Measurements from ENCODE around the gene TOB1. TPM values are rescaled to one million over a fixed set of nuclear protein-coding genes. Genes with fewer than 3 reads are reported as not detected.

Gene TOB1
- total RNA-seq, 2 donors from 2014 or later: 29.0 to 31.0 TPM

DNA sequence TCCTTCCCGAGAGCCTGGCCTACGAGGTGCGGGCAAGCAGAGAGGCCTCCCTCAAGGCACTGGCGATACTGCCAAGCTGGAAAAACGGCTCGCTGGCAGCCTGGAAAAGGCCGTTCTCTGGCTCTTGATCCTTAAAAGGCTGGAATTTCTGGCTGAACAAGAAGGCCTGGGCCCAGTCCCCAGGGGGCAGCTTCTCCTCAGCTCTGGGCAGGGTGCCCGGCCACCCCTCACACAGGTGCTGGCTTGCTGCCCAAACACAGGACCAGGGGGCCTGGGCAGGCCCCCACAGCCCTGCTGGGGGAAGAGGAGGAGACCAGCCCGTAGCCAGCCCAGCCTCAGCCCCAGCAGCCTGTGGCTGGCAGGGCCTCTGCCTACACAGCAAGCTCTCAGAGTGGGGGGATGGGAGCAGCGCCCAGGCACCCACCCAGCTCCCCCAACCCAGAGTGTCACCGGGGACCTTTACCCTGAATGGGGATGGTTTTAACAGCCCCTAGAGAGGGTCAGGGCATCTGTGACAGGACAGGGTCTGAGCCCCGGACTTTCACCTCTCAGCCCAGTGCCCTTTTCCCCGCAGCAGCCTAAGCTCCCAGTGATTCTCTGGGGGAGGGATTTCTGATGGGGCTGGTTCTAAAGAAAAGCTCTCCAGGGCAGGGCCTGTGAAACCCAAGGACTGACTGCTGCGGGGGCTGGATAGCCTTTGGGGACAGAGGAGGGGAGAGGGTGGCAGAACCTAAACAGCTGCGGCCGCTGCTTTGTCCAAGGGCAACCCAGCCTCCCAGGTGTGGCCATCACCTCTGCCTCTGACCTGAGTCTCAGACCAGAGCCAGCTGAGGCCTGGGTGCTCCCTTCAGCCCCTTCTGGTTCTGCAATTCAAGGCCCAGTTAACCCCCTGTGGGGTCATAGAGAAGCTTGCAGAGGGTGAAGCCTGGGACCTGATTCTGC lies 38.6 kb upstream of the TOB1 start:
- Histone ChIP-seq H3K36me3 (no peaks in the 10 kb centered on the region), H3K4me3 (no peak overlapping the region), H3K27me3 (no peaks in the 10 kb centered on the region), H3K4me1 (peaks cover 0 to 37% of the 10 kb centered on the region in 2 donors), H3K27ac (peak overlapping the region; percentile 83 to 89), H3K9me3 (no peaks in the 10 kb centered on the region)
- no peak for DNase-seq (ENCODE audit: low spot score)
- TF ChIP-seq, protein P1, sequence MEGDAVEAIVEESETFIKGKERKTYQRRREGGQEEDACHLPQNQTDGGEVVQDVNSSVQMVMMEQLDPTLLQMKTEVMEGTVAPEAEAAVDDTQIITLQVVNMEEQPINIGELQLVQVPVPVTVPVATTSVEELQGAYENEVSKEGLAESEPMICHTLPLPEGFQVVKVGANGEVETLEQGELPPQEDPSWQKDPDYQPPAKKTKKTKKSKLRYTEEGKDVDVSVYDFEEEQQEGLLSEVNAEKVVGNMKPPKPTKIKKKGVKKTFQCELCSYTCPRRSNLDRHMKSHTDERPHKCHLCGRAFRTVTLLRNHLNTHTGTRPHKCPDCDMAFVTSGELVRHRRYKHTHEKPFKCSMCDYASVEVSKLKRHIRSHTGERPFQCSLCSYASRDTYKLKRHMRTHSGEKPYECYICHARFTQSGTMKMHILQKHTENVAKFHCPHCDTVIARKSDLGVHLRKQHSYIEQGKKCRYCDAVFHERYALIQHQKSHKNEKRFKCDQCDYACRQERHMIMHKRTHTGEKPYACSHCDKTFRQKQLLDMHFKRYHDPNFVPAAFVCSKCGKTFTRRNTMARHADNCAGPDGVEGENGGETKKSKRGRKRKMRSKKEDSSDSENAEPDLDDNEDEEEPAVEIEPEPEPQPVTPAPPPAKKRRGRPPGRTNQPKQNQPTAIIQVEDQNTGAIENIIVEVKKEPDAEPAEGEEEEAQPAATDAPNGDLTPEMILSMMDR (IDR thresholded peaks at IDR 0.05): no peak

DNA sequence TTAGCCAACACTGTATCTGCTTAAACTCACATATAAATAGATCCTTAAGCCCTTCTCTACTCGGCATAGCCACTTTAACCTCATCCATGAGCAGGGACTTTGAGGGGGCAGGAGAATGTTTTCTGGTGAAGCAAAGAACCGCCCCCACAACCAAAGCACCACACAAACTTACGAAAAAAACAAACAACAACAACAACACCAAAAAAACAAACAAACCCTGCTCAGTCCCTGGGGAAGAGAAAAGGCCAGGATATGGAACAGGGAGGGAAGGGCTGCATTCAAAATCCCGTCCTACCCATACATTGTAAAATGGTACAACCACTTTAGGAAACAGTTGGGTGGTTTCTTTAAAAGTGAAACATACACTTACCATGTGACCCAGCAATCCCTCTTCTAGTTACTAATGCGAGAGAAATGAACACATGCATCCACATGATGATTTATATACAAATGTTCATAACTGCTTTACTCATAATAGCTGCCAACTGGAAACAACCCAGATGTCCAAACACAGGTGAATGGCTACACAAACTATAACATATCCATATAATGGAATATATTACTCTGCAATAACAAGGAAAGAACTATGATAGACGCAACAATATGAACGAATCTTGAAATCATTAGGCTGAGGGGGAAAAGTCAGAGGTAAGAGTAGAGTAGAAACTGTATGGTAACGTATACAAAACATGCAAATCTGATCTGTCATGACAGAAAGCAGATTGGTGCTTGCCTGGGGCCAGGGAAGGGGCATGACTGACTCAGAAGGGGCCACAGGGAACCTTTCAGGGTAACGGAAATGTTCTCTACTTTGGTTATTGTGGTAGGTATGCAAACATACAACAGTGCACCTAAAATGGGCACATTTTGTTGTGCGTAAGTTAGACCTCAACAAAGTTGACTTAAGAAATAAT lies 37.7 kb upstream of the TOB1 start:
- Histone ChIP-seq H3K27ac (peak overlapping the region; percentile 83 to 89), H3K36me3 (no peaks in the 10 kb centered on the region), H3K4me1 (peaks cover 0 to 28% of the 10 kb centered on the region in 2 donors), H3K27me3 (no peaks in the 10 kb centered on the region), H3K4me3 (no peak overlapping the region), H3K9me3 (no peaks in the 10 kb centered on the region)
- TF ChIP-seq, protein P1 (IDR thresholded peaks at IDR 0.05): no peak
- no peak for DNase-seq (ENCODE audit: low spot score)

- no peak for DNase-seq (ENCODE audit: low spot score)
- Histone ChIP-seq H3K4me1 (peaks cover 0 to 25% of the 10 kb centered on the region in 2 donors), H3K36me3 (no peaks in the 10 kb centered on the region), H3K4me3 (no peak overlapping the region), H3K9me3 (no peaks in the 10 kb centered on the region), H3K27ac (no peak overlapping the region), H3K27me3 (no peaks in the 10 kb centered on the region)
- TF ChIP-seq, protein P1 (IDR thresholded peaks at IDR 0.05): no peak
Observed at GRCh38 chr17:50902372-50903353, 36.5 kb upstream of the TOB1 start.

DNA sequence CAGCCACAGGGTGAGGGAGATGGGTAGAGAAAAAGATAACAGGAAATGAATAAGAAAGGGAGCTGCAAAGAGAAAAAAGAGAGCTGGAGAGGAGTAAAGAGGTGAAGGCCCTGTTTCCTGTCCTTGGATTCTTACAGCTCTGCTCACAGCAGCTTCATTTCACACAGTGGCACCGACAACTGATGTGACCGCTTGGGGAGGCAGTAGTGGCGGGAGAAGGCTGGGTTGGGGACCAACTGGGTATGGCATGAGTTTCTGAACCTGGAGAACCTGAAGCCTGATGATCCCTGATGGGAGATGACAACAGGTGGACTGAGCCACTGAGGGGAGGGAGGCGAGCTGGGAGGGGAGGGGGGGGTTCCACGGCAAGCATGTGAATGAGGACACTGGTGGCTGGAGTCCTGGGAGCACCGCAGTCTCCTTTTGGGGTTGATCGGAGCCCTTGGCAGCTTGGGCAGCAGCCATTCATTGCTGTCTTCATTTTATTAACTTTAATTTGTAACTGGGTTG lies 34.3 kb upstream of the TOB1 start:
- H3K27me3 ChIP-seq: no peaks in the 10 kb centered on the region
- H3K9me3 ChIP-seq: no peaks in the 10 kb centered on the region
- TF ChIP-seq, protein P1 (IDR thresholded peaks at IDR 0.05): no peak
- H3K36me3 ChIP-seq: no peaks in the 10 kb centered on the region
- H3K4me3 ChIP-seq: no peak overlapping the region
- H3K4me1 ChIP-seq: peaks cover 0 to 22% of the 10 kb centered on the region in 2 donors
- H3K27ac ChIP-seq: no peak overlapping the region
- no peak for DNase-seq (ENCODE audit: low spot score)

All from right atrium auricular region (tissue), 2 donors.